Measurements from ENCODE around the gene NOVA2. TPM values are rescaled to one million over a fixed set of nuclear protein-coding genes. Genes with fewer than 3 reads are reported as not detected.

Gene NOVA2
- total and polyA plus RNA-seq, 5 donors from 2014 or later, result not detected

- no peaks in the 10 kb centered on the region for H3K9me3 ChIP-seq (ENCODE audit: control insufficient read depth in 2 of 2, low read length in 2 of 2)
- no peak overlapping the region for H3K27ac Mint-ChIP-seq
Observed at GRCh38 chr19:45911291-45911690, 62.4 kb downstream of the NOVA2 start.

GRCh38 chr19:45908956-45909355 is 64.7 kb downstream of the NOVA2 start:
- DNase-seq (no peak), ATAC-seq (ENCODE audit: low read depth in 2 of 2) (no peak)
- no peaks in the 10 kb centered on the region for H3K9me3 ChIP-seq (ENCODE audit: control insufficient read depth in 2 of 2, low read length in 2 of 2)
- H3K27ac ChIP-seq (ENCODE audit: insufficient read depth, low read length, poor library complexity, severe bottlenecking), result no peak overlapping the region
- H3K36me3 ChIP-seq (ENCODE audit: control insufficient read depth, insufficient read depth, low read length), result no peaks in the 10 kb centered on the region
- H3K27ac Mint-ChIP-seq, result no peak overlapping the region
- H3K36me3 Mint-ChIP-seq, result no peaks in the 10 kb centered on the region
- no peaks in the 10 kb centered on the region for H3K27me3 ChIP-seq (ENCODE audit: control insufficient read depth, insufficient read depth, low read length)
- H3K27me3 Mint-ChIP-seq, result peaks cover 11% of the 10 kb centered on the region
- peaks cover 0 to 2% (median 0%) of the 10 kb centered on the region in 4 donors for H3K4me1 Mint-ChIP-seq
- no peaks in the 10 kb centered on the region for H3K4me1 ChIP-seq (ENCODE audit: control insufficient read depth, insufficient read depth, low read length, poor library complexity, severe bottlenecking)
- no peak overlapping the region for H3K4me3 Mint-ChIP-seq
- H3K9me3 Mint-ChIP-seq, result peaks cover 0 to 4% (median 0%) of the 10 kb centered on the region in 7 donors
- H3K4me3 ChIP-seq (ENCODE audit: low read depth, low read length), result no peak overlapping the region

More at GRCh38 chr19:45911291-45911690, 62.4 kb downstream of the NOVA2 start:
- Mint-ChIP-seq H3K4me1 (peaks cover 0 to 2% (median 0%) of the 10 kb centered on the region in 4 donors), H3K4me3 (no peak overlapping the region), H3K27me3 (peaks cover 14% of the 10 kb centered on the region), H3K36me3 (no peaks in the 10 kb centered on the region), H3K9me3 (peaks cover 0 to 2% (median 0%) of the 10 kb centered on the region in 7 donors)
- Histone ChIP-seq H3K36me3 (ENCODE audit: control insufficient read depth, insufficient read depth, low read length) (no peaks in the 10 kb centered on the region), H3K27me3 (ENCODE audit: control insufficient read depth, insufficient read depth, low read length) (no peaks in the 10 kb centered on the region), H3K27ac (ENCODE audit: insufficient read depth, low read length, poor library complexity, severe bottlenecking) (no peak overlapping the region), H3K4me3 (ENCODE audit: low read depth, low read length) (no peak overlapping the region), H3K4me1 (ENCODE audit: control insufficient read depth, insufficient read depth, low read length, poor library complexity, severe bottlenecking) (no peaks in the 10 kb centered on the region)
- DNase-seq, result no peak
- ATAC-seq (ENCODE audit: low read depth in 2 of 2), result no peak

- no peaks in the 10 kb centered on the region for H3K36me3 ChIP-seq (ENCODE audit: control insufficient read depth, insufficient read depth, low read length)
- ATAC-seq (ENCODE audit: low read depth in 2 of 2) (no peak), DNase-seq (no peak)
- H3K27ac Mint-ChIP-seq, result no peak overlapping the region
- no peaks in the 10 kb centered on the region for H3K27me3 ChIP-seq (ENCODE audit: control insufficient read depth, insufficient read depth, low read length)
- H3K4me3 ChIP-seq (ENCODE audit: low read depth, low read length), result no peak overlapping the region
- H3K9me3 ChIP-seq (ENCODE audit: control insufficient read depth in 2 of 2, low read length in 2 of 2), result no peaks in the 10 kb centered on the region
- peaks cover 0 to 4% (median 0%) of the 10 kb centered on the region in 7 donors for H3K9me3 Mint-ChIP-seq
- peak overlapping the region in 1 of 4 donors; percentile 44 for H3K4me3 Mint-ChIP-seq
- no peak overlapping the region for H3K27ac ChIP-seq (ENCODE audit: insufficient read depth, low read length, poor library complexity, severe bottlenecking)
- H3K36me3 Mint-ChIP-seq, result no peaks in the 10 kb centered on the region
- H3K27me3 Mint-ChIP-seq, result peaks cover 16% of the 10 kb centered on the region
- H3K4me1 ChIP-seq (ENCODE audit: control insufficient read depth, insufficient read depth, low read length, poor library complexity, severe bottlenecking), result peaks cover 17% of the 10 kb centered on the region
- peaks cover 0 to 14% (median 3%) of the 10 kb centered on the region in 4 donors for H3K4me1 Mint-ChIP-seq
Observed at GRCh38 chr19:45906221-45906620, 67.4 kb downstream of the NOVA2 start.

- DNase-seq (no peak), ATAC-seq (ENCODE audit: low read depth in 2 of 2) (no peak)
- Histone ChIP-seq H3K4me3 (ENCODE audit: low read depth, low read length) (no peak overlapping the region), H3K27ac (ENCODE audit: insufficient read depth, low read length, poor library complexity, severe bottlenecking) (no peak overlapping the region), H3K36me3 (ENCODE audit: control insufficient read depth, insufficient read depth, low read length) (peaks cover 4% of the 10 kb centered on the region), H3K9me3 (ENCODE audit: control insufficient read depth in 2 of 2, low read length in 2 of 2) (no peaks in the 10 kb centered on the region), H3K27me3 (ENCODE audit: control insufficient read depth, insufficient read depth, low read length) (no peaks in the 10 kb centered on the region), H3K4me1 (ENCODE audit: control insufficient read depth, insufficient read depth, low read length, poor library complexity, severe bottlenecking) (peaks cover 27% of the 10 kb centered on the region)
- peaks cover 0 to 24% (median 12%) of the 10 kb centered on the region in 4 donors for H3K4me1 Mint-ChIP-seq
- H3K27me3 Mint-ChIP-seq, result peaks cover 14% of the 10 kb centered on the region
- H3K27ac Mint-ChIP-seq, result no peak overlapping the region
- H3K4me3 Mint-ChIP-seq, result no peak overlapping the region
- peaks cover 3% of the 10 kb centered on the region for H3K36me3 Mint-ChIP-seq
- H3K9me3 Mint-ChIP-seq, result peaks cover 0 to 4% (median 0%) of the 10 kb centered on the region in 7 donors
Observed at GRCh38 chr19:45905011-45905410, 68.7 kb downstream of the NOVA2 start.

- peak overlapping the region; percentile 85 for H3K27ac ChIP-seq (ENCODE audit: insufficient read depth, low read length, poor library complexity, severe bottlenecking)
- ATAC-seq (ENCODE audit: low read depth in 2 of 2) (peak; percentile 79 to 80), DNase-seq (peak; percentile 97 to 100 (median 99))
- Mint-ChIP-seq H3K4me1 (peaks cover 0 to 34% (median 16%) of the 10 kb centered on the region in 4 donors), H3K27ac (peak overlapping the region; percentile 77 to 93 (median 89)), H3K4me3 (peak overlapping the region; percentile 93 to 97 (median 96)), H3K27me3 (peaks cover 11% of the 10 kb centered on the region), H3K9me3 (peaks cover 0 to 4% (median 0%) of the 10 kb centered on the region in 7 donors), H3K36me3 (peaks cover 10% of the 10 kb centered on the region)
- H3K27me3 ChIP-seq (ENCODE audit: control insufficient read depth, insufficient read depth, low read length), result no peaks in the 10 kb centered on the region
- H3K36me3 ChIP-seq (ENCODE audit: control insufficient read depth, insufficient read depth, low read length), result peaks cover 10% of the 10 kb centered on the region
- peaks cover 27% of the 10 kb centered on the region for H3K4me1 ChIP-seq (ENCODE audit: control insufficient read depth, insufficient read depth, low read length, poor library complexity, severe bottlenecking)
- H3K9me3 ChIP-seq (ENCODE audit: control insufficient read depth in 2 of 2, low read length in 2 of 2), result no peaks in the 10 kb centered on the region
- peak overlapping the region; percentile 68 for H3K4me3 ChIP-seq (ENCODE audit: low read depth, low read length)
Observed at GRCh38 chr19:45902651-45903625, 70.7 kb downstream of the NOVA2 start.

GRCh38 chr19:45901912-45902650 is 71.6 kb downstream of the NOVA2 start, which contains the start of gene MYPOP:
Gene MYPOP (minus strand): TSS chr19:45902613. CDS start chr19:45901773, 840 bp downstream.
- peak in 1 of 3 donors; percentile 17 for DNase-seq
- Histone ChIP-seq H3K27me3 (ENCODE audit: control insufficient read depth, insufficient read depth, low read length) (no peaks in the 10 kb centered on the region), H3K9me3 (ENCODE audit: control insufficient read depth in 2 of 2, low read length in 2 of 2) (no peaks in the 10 kb centered on the region), H3K4me1 (ENCODE audit: control insufficient read depth, insufficient read depth, low read length, poor library complexity, severe bottlenecking) (peaks cover 27% of the 10 kb centered on the region), H3K36me3 (ENCODE audit: control insufficient read depth, insufficient read depth, low read length) (peaks cover 10% of the 10 kb centered on the region), H3K27ac (ENCODE audit: insufficient read depth, low read length, poor library complexity, severe bottlenecking) (peak within 1 kb of the TSS; percentile 85), H3K4me3 (ENCODE audit: low read depth, low read length) (peak within 1 kb of the TSS; percentile 79)
- H3K4me1 Mint-ChIP-seq, result peaks cover 0 to 34% (median 16%) of the 10 kb centered on the region in 4 donors
- peaks cover 11% of the 10 kb centered on the region for H3K27me3 Mint-ChIP-seq
- H3K27ac Mint-ChIP-seq, result peak within 1 kb of the TSS; percentile 88 to 94 (median 93)
- peak within 1 kb of the TSS; percentile 93 to 97 (median 96) for H3K4me3 Mint-ChIP-seq
- peaks cover 10% of the 10 kb centered on the region for H3K36me3 Mint-ChIP-seq
- H3K9me3 Mint-ChIP-seq, result peaks cover 0 to 4% (median 0%) of the 10 kb centered on the region in 7 donors
- ATAC-seq (ENCODE audit: low read depth in 2 of 2), result no peak

GRCh38 chr19:45901432-45901911 is 72.2 kb downstream of the NOVA2 start:
- ATAC-seq (ENCODE audit: low read depth in 2 of 2), result no peak
- Histone ChIP-seq H3K4me3 (ENCODE audit: low read depth, low read length) (no peak overlapping the region), H3K27me3 (ENCODE audit: control insufficient read depth, insufficient read depth, low read length) (no peaks in the 10 kb centered on the region), H3K9me3 (ENCODE audit: control insufficient read depth in 2 of 2, low read length in 2 of 2) (no peaks in the 10 kb centered on the region), H3K27ac (ENCODE audit: insufficient read depth, low read length, poor library complexity, severe bottlenecking) (no peak overlapping the region), H3K36me3 (ENCODE audit: control insufficient read depth, insufficient read depth, low read length) (peaks cover 10% of the 10 kb centered on the region), H3K4me1 (ENCODE audit: control insufficient read depth, insufficient read depth, low read length, poor library complexity, severe bottlenecking) (peaks cover 27% of the 10 kb centered on the region)
- Mint-ChIP-seq H3K4me3 (peak overlapping the region in 3 of 4 donors; percentile 61 to 96 (median 63)), H3K27ac (peak overlapping the region in 1 of 3 donors; percentile 93), H3K36me3 (peaks cover 10% of the 10 kb centered on the region), H3K9me3 (peaks cover 0 to 4% (median 0%) of the 10 kb centered on the region in 7 donors), H3K27me3 (peaks cover 6% of the 10 kb centered on the region), H3K4me1 (peaks cover 0 to 34% (median 16%) of the 10 kb centered on the region in 4 donors)
- peak in 1 of 3 donors; percentile 41 for DNase-seq

All from CD4-positive, CD25-positive, alpha-beta regulatory T cell (primary cell).